GM06990 (cell line): Measurements from ENCODE around the gene MTERF4.

ENCODE experiments used
- DNase-seq: peaks from one replicate; pipeline ENCODE4 v3.0.0-alpha.2; 2011; ENCODE audit not compliant: insufficient read length; ENCODE audit errors: extremely low read depth
- H3K27me3 ChIP-seq: replicated peaks from 2 replicates; pipeline ENCODE4 v1.6.0; 2011; ENCODE audit warnings: low read length; ENCODE audit not compliant: control insufficient read depth, insufficient read depth
- H3K36me3 ChIP-seq: 2 replicates; pipeline ENCODE4 v1.5.1; 2011; ENCODE audit warnings: low read length; ENCODE audit not compliant: control insufficient read depth, insufficient read depth
- H3K4me3 ChIP-seq: replicated peaks from 2 replicates; pipeline ENCODE4 v1.5.1; 2011; ENCODE audit warnings: low read depth, mild to moderate bottlenecking, control low read depth, low read length
- TF ChIP-seq, protein P1 (sequence below): IDR thresholded peaks from 2 replicates; pipeline ENCODE4 v1.5.1; 2011; ENCODE audit warnings: low read length, control low read depth, mild to moderate bottlenecking, inconsistent platforms; ENCODE audit not compliant: insufficient read depth, poor library complexity, severe bottlenecking

The MTERF4 gene

DNA sequence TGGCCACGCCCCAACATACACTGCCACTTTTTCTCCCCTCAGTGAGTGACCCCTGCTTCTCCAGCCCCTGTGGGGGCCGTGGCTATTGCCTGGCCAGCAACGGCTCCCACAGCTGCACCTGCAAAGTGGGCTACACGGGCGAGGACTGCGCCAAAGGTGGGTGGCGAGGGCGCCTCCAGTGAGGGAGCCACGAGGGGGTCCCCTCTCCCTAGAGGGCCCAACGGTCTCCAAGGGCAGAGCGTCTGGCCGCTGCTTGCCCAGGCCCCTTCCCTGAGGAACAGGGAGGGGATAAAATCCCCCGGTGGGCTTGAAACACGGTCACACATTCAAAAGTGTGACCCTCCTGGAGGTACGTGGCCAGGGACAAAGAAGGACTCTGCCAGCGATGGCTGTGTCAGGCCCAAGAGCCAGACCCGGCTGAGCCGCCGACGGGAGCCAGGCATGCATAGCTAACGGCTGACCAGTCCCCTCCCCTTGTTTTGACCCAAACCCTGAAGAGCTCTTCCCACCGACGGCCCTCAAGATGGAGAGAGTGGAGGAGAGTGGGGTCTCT, 37.2 kb downstream of the MTERF4 start:
- TF ChIP-seq, protein P1, sequence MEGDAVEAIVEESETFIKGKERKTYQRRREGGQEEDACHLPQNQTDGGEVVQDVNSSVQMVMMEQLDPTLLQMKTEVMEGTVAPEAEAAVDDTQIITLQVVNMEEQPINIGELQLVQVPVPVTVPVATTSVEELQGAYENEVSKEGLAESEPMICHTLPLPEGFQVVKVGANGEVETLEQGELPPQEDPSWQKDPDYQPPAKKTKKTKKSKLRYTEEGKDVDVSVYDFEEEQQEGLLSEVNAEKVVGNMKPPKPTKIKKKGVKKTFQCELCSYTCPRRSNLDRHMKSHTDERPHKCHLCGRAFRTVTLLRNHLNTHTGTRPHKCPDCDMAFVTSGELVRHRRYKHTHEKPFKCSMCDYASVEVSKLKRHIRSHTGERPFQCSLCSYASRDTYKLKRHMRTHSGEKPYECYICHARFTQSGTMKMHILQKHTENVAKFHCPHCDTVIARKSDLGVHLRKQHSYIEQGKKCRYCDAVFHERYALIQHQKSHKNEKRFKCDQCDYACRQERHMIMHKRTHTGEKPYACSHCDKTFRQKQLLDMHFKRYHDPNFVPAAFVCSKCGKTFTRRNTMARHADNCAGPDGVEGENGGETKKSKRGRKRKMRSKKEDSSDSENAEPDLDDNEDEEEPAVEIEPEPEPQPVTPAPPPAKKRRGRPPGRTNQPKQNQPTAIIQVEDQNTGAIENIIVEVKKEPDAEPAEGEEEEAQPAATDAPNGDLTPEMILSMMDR: no peak
- no peak overlapping the region for H3K4me3 ChIP-seq
- DNase-seq: no peak

DNA sequence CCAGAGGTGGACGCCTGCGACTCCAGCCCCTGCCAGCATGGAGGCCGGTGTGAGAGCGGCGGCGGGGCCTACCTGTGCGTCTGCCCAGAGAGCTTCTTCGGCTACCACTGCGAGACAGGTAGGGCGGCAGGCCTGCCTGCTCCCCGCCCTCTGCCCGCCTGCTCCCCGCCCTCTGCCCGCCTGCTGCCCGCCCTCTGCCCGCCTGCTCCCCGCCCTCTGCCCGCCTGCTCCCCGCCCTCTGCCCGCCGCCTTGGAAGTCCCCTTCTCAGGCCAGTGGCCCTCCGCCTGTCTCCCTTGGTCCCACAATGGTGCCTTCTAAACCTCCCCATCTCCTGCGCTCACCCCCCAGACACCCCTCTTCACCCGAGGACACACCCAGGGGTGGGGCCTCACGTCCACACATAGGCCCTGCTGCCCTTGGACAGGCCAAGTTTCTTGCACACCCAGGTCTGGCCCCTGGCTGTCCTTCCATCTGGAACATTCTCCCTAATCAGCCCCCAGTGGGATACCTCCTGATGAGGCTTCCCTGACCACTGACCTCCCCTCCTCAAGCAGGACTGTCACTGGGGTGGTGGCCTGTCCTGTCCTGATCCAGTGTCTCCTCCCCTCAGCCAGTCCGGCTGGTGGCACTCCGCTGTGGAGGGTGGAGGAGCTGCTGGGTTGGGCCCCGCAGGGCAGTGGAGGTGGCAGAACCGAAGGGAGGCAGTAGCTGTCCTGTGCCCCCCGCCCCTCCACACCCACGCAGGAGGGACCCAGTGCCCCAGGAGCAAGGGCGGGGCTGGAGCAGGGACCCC, 37.9 kb downstream of the MTERF4 start:
- H3K4me3 ChIP-seq: no peak overlapping the region
- peak; percentile 38 for DNase-seq
- TF ChIP-seq, protein P1: no peak

More for the DNA sequence above, 37.2 kb downstream of the MTERF4 start:
- Histone ChIP-seq H3K36me3 (no peaks in the 10 kb centered on the region), H3K27me3 (no peaks in the 10 kb centered on the region; the same call in 1 of the 2 replicates)

DNA sequence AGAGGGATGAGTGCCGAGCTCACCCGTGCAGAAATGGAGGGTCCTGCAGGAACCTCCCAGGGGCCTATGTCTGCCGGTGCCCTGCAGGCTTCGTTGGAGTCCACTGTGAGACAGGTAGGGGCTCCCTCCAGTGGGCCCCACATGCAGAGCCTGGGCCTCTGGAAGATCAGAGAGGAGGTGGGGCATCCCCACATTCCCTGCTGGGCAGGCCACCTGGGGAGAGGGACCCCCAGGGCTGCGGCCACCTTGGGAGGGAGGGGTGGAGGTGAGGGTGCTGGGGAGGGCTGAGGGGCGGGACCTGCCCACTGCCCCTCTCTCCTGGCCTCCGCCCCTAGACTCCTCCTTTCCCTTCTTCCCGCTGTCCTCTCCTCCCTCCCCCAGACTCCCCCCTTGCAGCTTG, 38.5 kb downstream of the MTERF4 start:
- H3K4me3 ChIP-seq: no peak overlapping the region
- H3K27me3 ChIP-seq: no peaks in the 10 kb centered on the region; the same call in 1 of the 2 replicates
- H3K36me3 ChIP-seq: no peaks in the 10 kb centered on the region
- TF ChIP-seq, protein P1: no peak
- DNase-seq: no peak

More for the DNA sequence above, 37.9 kb downstream of the MTERF4 start:
- Histone ChIP-seq H3K27me3 (no peaks in the 10 kb centered on the region; the same call in 1 of the 2 replicates), H3K36me3 (no peaks in the 10 kb centered on the region)

DNA sequence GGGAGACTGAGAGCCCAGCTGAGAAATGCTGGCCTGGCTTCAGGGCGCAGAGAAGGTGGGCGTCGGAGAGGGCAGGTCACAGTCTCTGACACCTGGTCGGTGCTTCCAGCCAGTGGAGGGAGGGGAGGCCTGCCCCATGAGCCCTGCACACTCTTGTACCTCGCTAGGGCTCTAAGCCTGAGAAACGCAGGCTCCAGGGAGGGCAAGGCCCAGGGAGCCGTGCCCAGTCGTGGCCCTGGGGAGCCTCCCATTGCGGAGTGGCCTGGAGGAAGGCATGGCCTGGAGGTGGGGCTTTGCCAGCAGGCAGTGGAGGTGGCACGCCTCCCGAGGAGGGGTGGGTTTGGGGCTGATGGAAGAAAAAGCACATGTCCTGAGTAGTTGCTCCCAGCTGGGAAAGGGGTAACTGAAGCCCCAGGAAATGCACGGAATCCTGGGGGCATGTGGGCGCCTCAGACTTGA, 39.0 kb downstream of the MTERF4 start:
- Histone ChIP-seq H3K36me3 (no peaks in the 10 kb centered on the region), H3K27me3 (no peaks in the 10 kb centered on the region; the same call in 1 of the 2 replicates), H3K4me3 (no peak overlapping the region)
- TF ChIP-seq, protein P1: no peak
- DNase-seq: no peak

DNA sequence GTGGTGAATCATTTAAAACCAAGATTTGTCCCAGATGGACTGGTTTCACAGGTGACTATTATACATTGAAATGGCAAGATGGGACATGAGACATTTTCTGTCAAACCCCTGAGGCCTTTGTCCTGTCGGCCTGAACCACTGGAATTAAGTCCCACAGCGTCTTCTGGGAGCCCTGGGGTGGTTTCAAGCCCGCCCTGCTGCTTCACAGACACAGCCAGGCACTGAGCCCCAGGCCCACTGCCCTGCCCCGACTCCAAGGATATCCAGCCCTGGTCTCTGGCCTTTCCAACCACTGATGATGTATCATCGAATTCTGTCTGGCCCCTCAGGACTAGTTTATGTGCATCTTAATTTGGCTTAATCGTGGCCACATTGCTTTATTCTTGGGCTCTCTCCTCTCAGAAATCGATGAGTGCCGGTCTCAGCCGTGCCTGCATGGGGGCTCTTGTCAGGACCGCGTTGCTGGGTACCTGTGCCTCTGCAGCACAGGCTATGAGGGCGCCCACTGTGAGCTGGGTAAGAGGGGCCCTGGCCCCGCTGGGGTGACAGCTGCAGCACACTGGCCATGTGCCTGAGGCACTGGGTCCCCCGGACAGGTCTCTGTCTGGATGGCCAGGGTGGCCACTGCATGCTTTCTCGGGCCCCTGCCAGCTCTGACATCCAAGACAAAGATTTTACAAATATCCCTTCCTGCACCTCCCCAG, 39.5 kb downstream of the MTERF4 start:
- no peaks in the 10 kb centered on the region for H3K36me3 ChIP-seq
- DNase-seq: peak; percentile 8
- TF ChIP-seq, protein P1: no peak
- no peaks in the 10 kb centered on the region; the same call in 1 of the 2 replicates for H3K27me3 ChIP-seq
- no peak overlapping the region for H3K4me3 ChIP-seq
